GM12875 (cell line): Measurements from ENCODE around the gene STEAP1B.

Source experiments
- H3K4me3 ChIP-seq: one replicate; pipeline ENCODE4 v1.5.1; 2011; ENCODE audit warnings: low read depth, low read length, control low read depth
- CTCF ChIP-seq: IDR thresholded peaks from 2 replicates; pipeline ENCODE4 v1.5.1; 2011; ENCODE audit warnings: low read depth, mild to moderate bottlenecking, control low read depth, inconsistent platforms, low read length, moderate library complexity, borderline replicate concordance; ENCODE audit not compliant: insufficient read depth

STEAP1B gene

GRCh38 chr7:22411977-22412693 is 87.9 kb downstream of the STEAP1B start:
- H3K4me3 ChIP-seq = no peak overlapping the region
- no peak for TF ChIP-seq CTCF

GRCh38 chr7:22406715-22407114 is 93.3 kb downstream of the STEAP1B start:
- no peak for TF ChIP-seq CTCF
- H3K4me3 ChIP-seq = no peak overlapping the region

GRCh38 chr7:22404421-22405023 is 95.5 kb downstream of the STEAP1B start:
- H3K4me3 ChIP-seq = no peak overlapping the region
- TF ChIP-seq CTCF = no peak

- TF ChIP-seq CTCF = no peak
- H3K4me3 ChIP-seq = no peak overlapping the region
Observed at GRCh38 chr7:22403344-22403743, 96.6 kb downstream of the STEAP1B start.

GRCh38 chr7:22402250-22402649 is 97.7 kb downstream of the STEAP1B start:
- TF ChIP-seq CTCF = no peak
- H3K4me3 ChIP-seq = no peak overlapping the region

GRCh38 chr7:22400936-22401553 is 98.9 kb downstream of the STEAP1B start:
- no peak overlapping the region for H3K4me3 ChIP-seq
- TF ChIP-seq CTCF = no peak
